Fibroblast of the conjunctiva (primary cell): ENCODE data around the gene ZNF219.
"Not testable (repeated sequence)": the region's sequence is repeated elsewhere in the genome, so short reads cannot be mapped to it uniquely, and the experiment has no call there.

Experiments used
- DNase-seq: peaks from one replicate; pipeline ENCODE4 v3.0.0-alpha.2; 2010; ENCODE audit warnings: low read depth

Gene ZNF219

DNA sequence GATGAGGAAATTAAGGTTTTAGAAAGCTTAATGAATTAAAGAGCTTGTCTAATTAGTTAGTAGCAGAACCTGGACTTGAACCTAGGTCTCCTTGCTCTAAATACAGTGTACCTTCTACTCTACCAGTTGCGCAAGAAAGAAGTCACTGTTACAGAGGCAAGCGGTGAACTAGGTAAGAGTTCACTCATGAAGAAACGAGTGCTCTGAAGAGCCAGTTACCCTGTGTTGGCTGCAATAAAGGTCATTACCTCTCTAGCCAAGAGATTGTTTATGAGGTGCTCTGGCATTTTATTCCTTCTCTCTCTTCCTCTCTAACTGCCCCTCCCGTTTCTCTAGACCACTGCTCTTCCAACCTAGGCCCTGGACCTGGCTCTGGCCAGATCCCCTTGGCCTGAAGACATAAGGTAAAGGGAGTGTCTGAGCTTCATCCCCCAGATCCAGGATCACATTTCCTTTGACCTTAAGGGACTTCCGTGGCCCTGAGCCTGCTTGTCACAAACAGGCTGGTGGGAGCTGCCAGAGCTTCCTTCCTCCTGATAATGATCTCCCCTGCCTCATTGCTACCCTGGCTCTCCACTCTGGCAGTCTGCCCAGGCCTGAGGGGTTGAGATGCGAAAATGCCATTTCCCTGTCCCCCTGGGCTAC is 54.4 kb downstream of the ZNF219 start:
- DNase-seq: no peak

DNA sequence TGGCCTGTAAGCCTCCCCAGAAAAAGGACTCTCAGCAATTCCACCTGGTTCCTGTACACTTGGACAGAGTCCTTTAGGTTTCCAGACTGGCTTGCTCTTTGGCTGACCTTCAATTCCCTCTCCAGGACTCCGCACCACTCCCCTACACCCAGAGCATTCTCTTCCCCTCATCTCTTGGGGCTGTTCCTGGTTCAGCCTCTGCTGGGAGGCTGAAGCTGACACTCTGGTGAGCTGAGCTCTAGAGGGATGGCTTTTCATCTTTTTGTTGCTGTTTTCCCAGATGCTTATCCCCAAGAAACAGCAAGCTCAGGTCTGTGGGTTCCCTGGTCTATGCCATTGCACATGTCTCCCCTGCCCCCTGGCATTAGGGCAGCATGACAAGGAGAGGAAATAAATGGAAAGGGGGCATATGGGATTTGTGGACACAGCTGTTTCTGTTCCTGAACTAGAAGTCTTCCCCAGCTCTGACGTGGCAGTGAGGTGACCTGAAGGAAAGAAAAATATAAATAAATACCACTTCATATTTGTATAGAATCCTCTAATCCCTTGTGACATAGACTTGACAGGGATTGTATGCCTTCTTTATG is 55.0 kb downstream of the ZNF219 start:
- DNase-seq: no peak

DNA sequence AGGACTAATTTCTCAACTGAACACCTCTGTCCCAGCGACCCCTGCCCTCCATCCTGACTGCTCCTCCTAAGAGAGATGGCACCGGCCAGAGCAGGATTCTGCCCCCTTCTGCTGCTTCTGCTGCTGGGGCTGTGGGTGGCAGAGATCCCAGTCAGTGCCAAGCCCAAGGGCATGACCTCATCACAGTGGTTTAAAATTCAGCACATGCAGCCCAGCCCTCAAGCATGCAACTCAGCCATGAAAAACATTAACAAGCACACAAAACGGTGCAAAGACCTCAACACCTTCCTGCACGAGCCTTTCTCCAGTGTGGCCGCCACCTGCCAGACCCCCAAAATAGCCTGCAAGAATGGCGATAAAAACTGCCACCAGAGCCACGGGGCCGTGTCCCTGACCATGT is 55.5 kb downstream of the ZNF219 start:
- DNase-seq: no peak

DNA sequence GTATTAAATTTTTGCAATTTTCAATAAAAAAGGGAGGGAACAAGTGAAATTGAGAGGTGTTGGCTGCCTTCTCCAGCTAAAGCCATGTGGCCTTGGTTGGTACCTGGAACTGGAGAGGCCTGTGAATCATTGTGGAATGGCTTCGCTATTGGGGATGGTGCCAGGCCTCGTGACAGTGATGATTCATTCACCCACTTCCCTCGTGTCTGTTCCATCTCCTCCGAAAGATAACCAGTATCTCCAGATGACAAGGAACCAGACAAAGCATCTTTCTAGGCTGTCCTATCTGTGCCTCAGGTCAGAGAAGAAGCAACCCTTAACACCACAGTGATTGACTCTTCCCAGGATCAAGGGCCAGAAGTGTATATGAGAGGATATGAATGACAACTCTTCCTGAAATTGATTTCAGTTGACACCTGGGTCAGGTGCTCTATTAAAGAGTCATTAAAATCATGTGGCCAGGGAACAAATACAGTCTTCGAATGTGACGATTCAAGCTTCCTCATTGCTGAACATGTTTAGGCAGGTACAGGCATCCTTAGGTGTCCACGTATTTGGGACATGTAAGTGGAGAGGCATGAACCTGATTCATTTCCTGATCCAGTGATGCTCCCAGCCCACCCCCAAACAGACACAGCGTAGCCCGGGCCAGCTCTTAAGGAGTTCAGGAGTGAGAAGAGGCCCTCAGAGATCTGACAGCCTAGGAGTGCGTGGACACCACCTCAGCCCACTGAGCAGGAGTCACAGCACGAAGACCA is 56.6 kb downstream of the ZNF219 start, which contains the start of gene RNASE7:
Gene RNASE7, plus strand, starts transcription at position 687 of the 758 bp plus-strand sequence. CDS start 631 bp downstream, outside the sequence.
- DNase-seq: no peak

DNA sequence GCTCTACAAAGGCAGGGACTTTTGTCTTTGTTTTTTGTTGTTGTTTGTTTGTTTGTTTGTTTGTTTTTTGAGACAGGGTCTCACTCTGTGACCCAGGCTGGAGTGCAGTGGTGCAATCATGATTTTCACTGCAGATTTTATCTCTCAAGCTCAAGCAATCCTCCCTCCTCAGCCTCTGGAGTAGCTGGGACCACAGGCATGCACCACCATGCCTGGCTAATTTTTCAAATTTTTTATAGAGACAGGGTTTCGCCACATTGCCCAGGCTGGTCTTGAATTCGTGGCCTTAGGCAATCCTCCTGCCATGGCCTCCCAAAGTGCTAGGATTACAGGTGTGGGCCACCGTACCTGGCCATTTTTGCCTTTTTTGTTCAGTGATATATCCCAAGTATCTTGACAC is 57.5 kb downstream of the ZNF219 start:
- not testable (repeated sequence) for DNase-seq

DNA sequence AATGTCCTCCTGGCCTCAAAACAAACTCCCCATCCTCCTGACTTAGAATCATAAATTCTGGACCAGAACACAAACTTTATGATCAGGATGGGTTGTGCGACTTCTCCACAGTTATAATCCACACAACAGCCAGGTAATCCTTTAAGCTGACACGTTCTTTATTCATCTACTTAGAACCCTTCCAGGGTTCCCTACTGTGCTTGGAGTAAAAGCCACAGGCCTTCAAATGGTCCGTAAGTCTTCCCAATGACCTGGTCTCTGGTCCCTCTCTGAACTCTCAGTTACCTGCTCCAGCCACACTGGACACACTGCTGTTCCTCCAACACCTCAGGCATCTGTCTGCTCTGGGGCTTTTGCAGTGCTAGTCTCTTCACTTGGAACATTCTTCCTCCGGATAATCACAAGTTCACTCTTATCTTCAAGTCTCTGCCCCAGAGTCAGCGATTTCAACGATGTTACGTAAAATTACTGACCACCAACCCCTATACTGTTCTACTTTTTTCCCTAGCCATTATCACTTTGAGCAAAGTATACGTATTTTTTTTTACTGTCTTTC is 58.0 kb downstream of the ZNF219 start:
- no peak for DNase-seq
